IMR-90 (cell line): ENCODE measurements around the gene GDI2.

Source experiments
- CEBPB ChIP-seq: IDR thresholded peaks from 2 replicates; pipeline ENCODE4 v1.6.1; 2012; ENCODE audit warnings: low read depth, low read length, improper control_type of control experiment
- CHD1 ChIP-seq: IDR thresholded peaks from 2 replicates; pipeline ENCODE4 v1.6.1; 2012; ENCODE audit warnings: low read depth, low read length, improper control_type of control experiment
- ELK1 ChIP-seq: fragments of 150-350 bp; IDR thresholded peaks from 2 replicates; pipeline ENCODE4 v1.6.1; 2016; ENCODE audit warnings: low read depth, mild to moderate bottlenecking, low read length, moderate library complexity, borderline replicate concordance
- FOS ChIP-seq: fragments of 150-350 bp; IDR thresholded peaks from 2 replicates; pipeline ENCODE4 v1.6.1; 2016; ENCODE audit warnings: low read depth, low read length
- MAFK ChIP-seq: IDR thresholded peaks from 2 replicates; pipeline ENCODE4 v1.6.1; 2012; ENCODE audit warnings: low read depth, low read length, improper control_type of control experiment
- MAZ ChIP-seq: IDR thresholded peaks from 2 replicates; pipeline ENCODE4 v1.6.1; 2012; ENCODE audit warnings: low read depth, mild to moderate bottlenecking, low read length, improper control_type of control experiment, moderate library complexity, borderline replicate concordance
- NFE2L2 ChIP-seq: fragments of 150-350 bp; IDR thresholded peaks from 2 replicates; pipeline ENCODE4 v1.6.1; 2016; ENCODE audit warnings: low read depth, mild to moderate bottlenecking, low read length
- POLR2A ChIP-seq: IDR thresholded peaks from 2 replicates; pipeline ENCODE4 v1.6.1; 2012; ENCODE audit warnings: mild to moderate bottlenecking, low read depth, low read length
- RAD21 ChIP-seq: IDR thresholded peaks from 2 replicates; pipeline ENCODE4 v1.6.1; 2012; ENCODE audit warnings: low read length, improper control_type of control experiment
- RFX5 ChIP-seq: IDR thresholded peaks from 2 replicates; pipeline ENCODE4 v1.8.0; 2012; ENCODE audit warnings: low read depth, mild to moderate bottlenecking, low read length, moderate library complexity
- SMC3 ChIP-seq: fragments of 150-350 bp; IDR thresholded peaks from 2 replicates; pipeline ENCODE4 v1.6.1; 2016; ENCODE audit warnings: low read depth, mild to moderate bottlenecking, antibody characterized with exemption, low read length, moderate library complexity
- USF2 ChIP-seq: fragments of 150-350 bp; IDR thresholded peaks from 2 replicates; pipeline ENCODE4 v1.6.1; 2017; ENCODE audit warnings: mild to moderate bottlenecking, antibody characterized with exemption, low read length, low read depth
- TF ChIP-seq, protein P1 (sequence below): conservative IDR thresholded peaks from 2 replicates; pipeline ENCODE4 v1.5.1; 2012; ENCODE audit warnings: mild to moderate bottlenecking, low read depth, low read length, improper control_type of control experiment

GRCh38 chr10:5843686-5844344 lies 30.6 kb upstream of the GDI2 start:
- TF ChIP-seq, protein P1, sequence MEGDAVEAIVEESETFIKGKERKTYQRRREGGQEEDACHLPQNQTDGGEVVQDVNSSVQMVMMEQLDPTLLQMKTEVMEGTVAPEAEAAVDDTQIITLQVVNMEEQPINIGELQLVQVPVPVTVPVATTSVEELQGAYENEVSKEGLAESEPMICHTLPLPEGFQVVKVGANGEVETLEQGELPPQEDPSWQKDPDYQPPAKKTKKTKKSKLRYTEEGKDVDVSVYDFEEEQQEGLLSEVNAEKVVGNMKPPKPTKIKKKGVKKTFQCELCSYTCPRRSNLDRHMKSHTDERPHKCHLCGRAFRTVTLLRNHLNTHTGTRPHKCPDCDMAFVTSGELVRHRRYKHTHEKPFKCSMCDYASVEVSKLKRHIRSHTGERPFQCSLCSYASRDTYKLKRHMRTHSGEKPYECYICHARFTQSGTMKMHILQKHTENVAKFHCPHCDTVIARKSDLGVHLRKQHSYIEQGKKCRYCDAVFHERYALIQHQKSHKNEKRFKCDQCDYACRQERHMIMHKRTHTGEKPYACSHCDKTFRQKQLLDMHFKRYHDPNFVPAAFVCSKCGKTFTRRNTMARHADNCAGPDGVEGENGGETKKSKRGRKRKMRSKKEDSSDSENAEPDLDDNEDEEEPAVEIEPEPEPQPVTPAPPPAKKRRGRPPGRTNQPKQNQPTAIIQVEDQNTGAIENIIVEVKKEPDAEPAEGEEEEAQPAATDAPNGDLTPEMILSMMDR, result no peak
- no peak for TF ChIP-seq ELK1
- no peak for TF ChIP-seq POLR2A
- no peak for TF ChIP-seq RAD21
- no peak for TF ChIP-seq USF2
- TF ChIP-seq FOS, result no peak
- TF ChIP-seq RFX5, result no peak
- TF ChIP-seq CEBPB, result no peak
- no peak for TF ChIP-seq MAFK
- no peak for TF ChIP-seq NFE2L2
- no peak for TF ChIP-seq SMC3
- TF ChIP-seq MAZ, result no peak
- no peak for TF ChIP-seq CHD1
